Mesendoderm (in vitro differentiated cells): ENCODE results near the gene ZBTB22.

ENCODE experiments used
- DNase-seq: peaks from one replicate; pipeline ENCODE4 v3.0.0; 2013
- H2AK5ac ChIP-seq: 2 replicates; pipeline ENCODE4 v1.6.1; 2013; ENCODE audit warnings: low read length, inconsistent platforms
- H2BK120ac ChIP-seq: 2 replicates; pipeline ENCODE4 v1.6.1; 2013; ENCODE audit warnings: low read depth, mild to moderate bottlenecking, low read length, moderate library complexity, mixed read lengths
- H2BK15ac ChIP-seq: replicated peaks from 2 replicates; pipeline ENCODE4 v1.6.1; 2013; ENCODE audit warnings: low read depth, mild to moderate bottlenecking, moderate library complexity
- H2BK5ac ChIP-seq: 2 replicates; pipeline ENCODE4 v1.6.1; 2013; ENCODE audit warnings: low read length, inconsistent platforms
- H3K18ac ChIP-seq: 2 replicates; pipeline ENCODE4 v1.6.1; 2013; ENCODE audit warnings: mild to moderate bottlenecking, low read length, mixed read lengths
- H3K23ac ChIP-seq: one replicate; pipeline ENCODE4 v1.6.1; 2013; ENCODE audit warnings: low read length
- H3K27ac ChIP-seq: 2 replicates; pipeline ENCODE4 v1.5.1; 2013; ENCODE audit warnings: low read depth, mild to moderate bottlenecking, inconsistent platforms, low read length, moderate library complexity
- H3K27me3 ChIP-seq: 2 replicates; pipeline ENCODE4 v1.6.1; 2013; ENCODE audit warnings: low read length, control low read depth, mild to moderate bottlenecking, inconsistent platforms; ENCODE audit not compliant: insufficient read depth, poor library complexity
- H3K36me3 ChIP-seq: 2 replicates; pipeline ENCODE4 v1.6.1; 2013; ENCODE audit warnings: low read length, inconsistent platforms; ENCODE audit not compliant: control insufficient read depth, insufficient read depth
- H3K4ac ChIP-seq: one replicate; pipeline ENCODE4 v1.6.1; 2013; ENCODE audit warnings: low read depth, mild to moderate bottlenecking, low read length, moderate library complexity
- H3K4me1 ChIP-seq: 2 replicates; pipeline ENCODE4 v1.6.1; 2013; ENCODE audit warnings: low read depth, low read length, inconsistent platforms; ENCODE audit not compliant: control insufficient read depth
- H3K4me2 ChIP-seq: 2 replicates; pipeline ENCODE4 v1.6.1; 2013; ENCODE audit warnings: low read length
- H3K4me3 ChIP-seq: 2 replicates; pipeline ENCODE4 v1.5.1; 2013; ENCODE audit warnings: mild to moderate bottlenecking, low read length
- H3K56ac ChIP-seq: one replicate; pipeline ENCODE4 v1.6.1; 2013; ENCODE audit warnings: low read length
- H3K79me1 ChIP-seq: 2 replicates; pipeline ENCODE4 v1.6.1; 2013; ENCODE audit warnings: low read length, inconsistent platforms
- H3K79me2 ChIP-seq: 2 replicates; pipeline ENCODE4 v1.6.1; 2013; ENCODE audit warnings: mild to moderate bottlenecking, low read length; ENCODE audit not compliant: control insufficient read depth, insufficient read depth
- H3K9ac ChIP-seq: 2 replicates; pipeline ENCODE4 v1.6.1; 2013; ENCODE audit warnings: low read length, inconsistent platforms
- H4K5ac ChIP-seq: one replicate; pipeline ENCODE4 v1.6.1; 2013; ENCODE audit warnings: low read length
- H4K8ac ChIP-seq: one replicate; pipeline ENCODE4 v1.6.1; 2013; ENCODE audit warnings: low read depth, mild to moderate bottlenecking, control low read depth, low read length, moderate library complexity
- WGBS: extraction: QIAGEN DNeasy Blood & Tissue Kit; methylation state at CpG from one replicate; pipeline ENCODE4 v1.1.7; 2013; ENCODE audit warnings: low lambda C conversion rate, missing lambda C conversion rate; ENCODE audit not compliant: insufficient coverage; ENCODE audit errors: extremely low coverage; 5-methylcytosine and 5-hydroxymethylcytosine counted together

Gene ZBTB22

GRCh38 chr6:33304216-33304615 lies 13.3 kb downstream of the ZBTB22 start:
- Histone ChIP-seq H3K56ac (no peak overlapping the region), H3K79me1 (peaks cover 3% of the 10 kb centered on the region), H3K27ac (no peak overlapping the region), H3K4ac (no peak overlapping the region), H2BK15ac (no peak overlapping the region), H2BK120ac (no peak overlapping the region), H3K4me3 (no peak overlapping the region), H4K8ac (no peak overlapping the region), H3K79me2 (peaks cover 7% of the 10 kb centered on the region), H2BK5ac (no peak overlapping the region), H3K27me3 (no peaks in the 10 kb centered on the region), H2AK5ac (no peak overlapping the region), H3K23ac (no peak overlapping the region), H3K4me2 (no peak overlapping the region), H3K36me3 (no peaks in the 10 kb centered on the region), H3K4me1 (no peaks in the 10 kb centered on the region), H4K5ac (no peak overlapping the region), H3K9ac (no peak overlapping the region), H3K18ac (no peak overlapping the region)
- no CpG with 5 or more reads among the region's 16 CpGs for WGBS
- no peak for DNase-seq

DNA sequence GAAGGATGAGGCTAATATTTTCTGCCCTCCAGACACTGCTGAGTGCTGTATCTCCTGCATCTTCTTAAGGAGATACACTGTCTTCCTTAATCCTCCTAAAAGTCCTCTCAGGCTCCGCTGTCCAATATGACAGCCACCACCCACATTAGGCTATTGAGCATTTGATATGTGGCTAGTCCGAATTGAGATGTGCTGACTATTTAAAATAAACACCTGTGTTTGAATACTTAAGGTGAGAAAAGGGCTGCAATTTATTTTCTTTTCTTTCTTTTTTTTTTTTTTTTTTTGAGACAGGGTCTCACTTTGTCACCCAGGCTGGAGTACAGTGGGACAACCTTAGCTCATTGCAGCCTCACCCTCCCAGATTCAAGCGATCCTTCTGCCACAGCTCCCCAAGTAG lies 15.7 kb downstream of the ZBTB22 start:
- Histone ChIP-seq H3K79me1 (peaks cover 6% of the 10 kb centered on the region), H3K4me3 (no peak overlapping the region), H3K4me1 (no peaks in the 10 kb centered on the region), H3K9ac (no peak overlapping the region), H3K4me2 (no peak overlapping the region), H3K36me3 (no peaks in the 10 kb centered on the region), H2AK5ac (no peak overlapping the region), H2BK15ac (no peak overlapping the region), H3K27ac (no peak overlapping the region), H3K27me3 (no peaks in the 10 kb centered on the region), H3K56ac (no peak overlapping the region), H4K8ac (no peak overlapping the region), H3K79me2 (peaks cover 11% of the 10 kb centered on the region), H3K18ac (no peak overlapping the region), H3K23ac (no peak overlapping the region), H2BK5ac (no peak overlapping the region), H2BK120ac (no peak overlapping the region), H3K4ac (no peak overlapping the region), H4K5ac (no peak overlapping the region)
- no peak for DNase-seq
- WGBS, result no CpG with 5 or more reads among the region's 3 CpGs

DNA sequence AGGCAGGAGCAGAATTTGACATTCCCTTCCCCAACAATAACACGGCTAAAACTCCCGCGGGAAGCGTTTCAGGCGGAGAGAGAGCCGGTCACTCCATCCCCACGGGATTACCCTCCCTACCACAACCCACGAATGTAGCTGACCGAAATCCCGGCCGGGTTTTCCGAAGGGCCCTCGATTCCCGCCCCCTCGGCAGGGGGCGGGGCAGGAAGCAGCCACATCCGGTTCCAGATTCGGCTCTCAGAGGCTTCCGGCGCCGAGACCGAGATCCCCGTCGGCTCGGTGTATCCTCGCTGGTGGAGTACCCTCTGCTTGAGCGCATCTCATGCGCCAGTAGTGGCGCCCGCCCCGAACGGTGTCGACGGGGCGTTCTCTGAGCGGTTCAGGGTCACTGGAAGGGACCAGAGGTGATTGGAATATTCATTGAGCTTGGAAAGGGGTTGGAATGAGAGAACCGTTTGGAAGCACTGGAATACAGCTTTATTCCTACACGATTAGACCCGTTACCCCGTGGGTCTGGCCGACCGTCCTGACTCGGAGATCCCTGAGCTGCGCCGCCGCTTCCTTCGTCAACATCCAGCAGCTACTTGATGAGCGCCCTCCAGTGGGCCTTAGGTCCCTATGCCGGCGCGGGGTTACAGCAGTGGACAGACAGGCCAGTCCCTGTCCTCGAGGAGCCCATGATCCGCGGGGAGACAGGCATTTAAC lies 18.2 kb downstream of the ZBTB22 start:
- peak overlapping the region; percentile 100 for H3K9ac ChIP-seq
- peaks cover 11% of the 10 kb centered on the region for H3K79me2 ChIP-seq
- no peak overlapping the region for H4K5ac ChIP-seq
- H3K4me2 ChIP-seq, result peak overlapping the region; percentile 98
- peak; percentile 95 for DNase-seq
- no CpG with 5 or more reads among the region's 54 CpGs for WGBS
- H3K36me3 ChIP-seq, result no peaks in the 10 kb centered on the region
- peak overlapping the region; percentile 80 for H3K23ac ChIP-seq
- no peak overlapping the region for H2BK15ac ChIP-seq
- H3K4ac ChIP-seq, result peak overlapping the region; percentile 41
- no peaks in the 10 kb centered on the region for H3K27me3 ChIP-seq
- peak overlapping the region; percentile 82 for H3K18ac ChIP-seq
- peak overlapping the region; percentile 93 for H2AK5ac ChIP-seq
- peak overlapping the region; percentile 57 for H4K8ac ChIP-seq
- peaks cover 8% of the 10 kb centered on the region for H3K79me1 ChIP-seq
- peak overlapping the region; percentile 100 for H3K56ac ChIP-seq
- H3K27ac ChIP-seq, result peak overlapping the region; percentile 99
- no peaks in the 10 kb centered on the region for H3K4me1 ChIP-seq
- peak overlapping the region; percentile 97 for H2BK5ac ChIP-seq
- peak overlapping the region; percentile 100 for H3K4me3 ChIP-seq
- H2BK120ac ChIP-seq, result no peak overlapping the region

DNA sequence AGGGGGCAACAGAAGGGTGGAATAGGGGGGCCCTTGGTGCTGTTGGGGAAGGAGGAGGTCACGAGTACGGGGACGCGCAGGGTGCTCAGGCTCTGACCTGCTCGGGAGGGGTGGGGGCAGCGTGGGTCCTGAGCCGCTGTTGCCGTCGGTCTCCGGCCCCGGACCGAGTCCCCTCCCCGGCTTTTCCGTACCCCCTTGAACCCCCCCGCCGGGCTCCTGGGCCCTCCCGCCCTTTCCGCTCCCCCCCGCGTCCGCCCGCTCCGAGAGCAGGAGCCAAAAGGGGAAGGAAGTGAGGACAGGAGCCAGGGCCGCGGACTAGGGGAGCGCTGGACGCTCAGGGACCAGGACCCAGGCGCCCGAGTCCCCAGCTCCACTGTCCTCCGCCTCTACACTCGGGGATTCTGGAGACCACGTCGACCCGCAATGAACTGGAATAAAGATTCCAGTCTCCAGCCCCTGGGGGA lies 18.7 kb downstream of the ZBTB22 start, which contains the start of gene RGL2:
RGL2 (minus strand) TSS at position 170 of the 464 bp plus-strand sequence. CDS start 332 bp downstream, outside the sequence.
- Histone ChIP-seq H3K36me3 (no peaks in the 10 kb centered on the region), H2BK120ac (no peak within 1 kb of the TSS), H3K79me1 (peaks cover 8% of the 10 kb centered on the region)

DNA sequence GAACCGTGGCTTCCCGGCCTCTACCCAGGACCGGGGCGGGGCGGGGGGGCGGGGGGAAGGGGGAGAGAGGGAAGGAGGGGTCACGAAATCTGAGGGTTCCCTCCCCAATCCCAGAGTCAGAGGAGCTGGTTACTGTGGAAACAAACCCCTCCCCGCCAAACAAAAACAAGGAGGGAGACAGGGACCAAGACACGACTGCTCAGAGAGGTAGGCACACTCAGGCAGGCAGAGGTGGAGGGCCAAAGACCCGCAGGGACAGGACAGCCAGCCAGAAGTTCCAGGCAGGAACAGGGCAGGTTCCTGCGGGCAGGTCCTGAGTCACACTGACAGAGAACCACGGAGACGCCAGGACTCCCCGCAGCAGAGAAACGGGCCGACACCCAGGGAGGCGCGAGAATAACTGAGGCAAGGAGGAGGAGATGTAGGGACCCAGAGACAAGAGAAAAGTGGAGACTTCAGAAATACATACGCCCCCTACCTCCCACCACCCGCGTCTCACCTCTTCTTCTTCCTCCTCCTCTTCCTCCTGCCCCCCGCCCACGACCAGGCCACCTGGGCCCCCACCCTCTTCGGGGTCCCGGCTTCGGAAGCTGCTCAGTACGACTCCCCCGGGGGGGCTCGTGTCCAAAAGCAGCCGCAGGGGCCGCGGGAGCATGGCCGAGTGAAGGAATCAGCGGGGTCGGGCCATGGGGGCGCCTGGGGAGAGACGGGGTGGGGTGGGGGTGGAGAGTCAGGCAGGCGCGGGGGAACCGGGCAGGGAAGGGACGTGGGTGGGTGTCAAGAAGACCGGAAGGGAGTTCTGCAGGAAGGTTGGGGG lies 19.4 kb downstream of the ZBTB22 start:
- Histone ChIP-seq H4K5ac (no peak overlapping the region), H2BK120ac (no peak overlapping the region), H3K56ac (peak overlapping the region; percentile 93), H2BK5ac (no peak overlapping the region), H3K18ac (peak overlapping the region; percentile 82), H3K4me2 (peak overlapping the region; percentile 95), H4K8ac (peak overlapping the region; percentile 66), H3K4me3 (peak overlapping the region; percentile 83), H3K4ac (peak overlapping the region; percentile 48), H3K23ac (no peak overlapping the region), H3K9ac (peak overlapping the region; percentile 100), H3K36me3 (no peaks in the 10 kb centered on the region), H3K27me3 (no peaks in the 10 kb centered on the region), H3K79me2 (peaks cover 11% of the 10 kb centered on the region), H3K27ac (peak overlapping the region; percentile 31), H3K4me1 (no peaks in the 10 kb centered on the region), H3K79me1 (peaks cover 8% of the 10 kb centered on the region), H2AK5ac (no peak overlapping the region), H2BK15ac (no peak overlapping the region)
- peak; percentile 97 for DNase-seq
- no CpG with 5 or more reads among the region's 42 CpGs for WGBS

More for the DNA sequence above, 18.7 kb downstream of the ZBTB22 start, which contains the start of gene RGL2:
- WGBS, result no CpG with 5 or more reads among the region's 34 CpGs
- Histone ChIP-seq H2AK5ac (peak within 1 kb of the TSS; percentile 93), H4K8ac (peak within 1 kb of the TSS; percentile 66), H3K56ac (peak within 1 kb of the TSS; percentile 100), H3K27me3 (no peaks in the 10 kb centered on the region), H3K9ac (peak within 1 kb of the TSS; percentile 100), H3K4me2 (peak within 1 kb of the TSS; percentile 98), H3K4me1 (no peaks in the 10 kb centered on the region), H2BK5ac (peak within 1 kb of the TSS; percentile 97), H3K23ac (peak within 1 kb of the TSS; percentile 80), H2BK15ac (no peak within 1 kb of the TSS), H3K4ac (peak within 1 kb of the TSS; percentile 48), H3K79me2 (peaks cover 11% of the 10 kb centered on the region), H3K27ac (peak within 1 kb of the TSS; percentile 99), H3K18ac (peak within 1 kb of the TSS; percentile 82), H3K4me3 (peak within 1 kb of the TSS; percentile 100), H4K5ac (no peak within 1 kb of the TSS)
- DNase-seq, result no peak
